IMR-90 (cell line): Measurements from ENCODE around the gene ZFP2. TPM values are rescaled to one million over a fixed set of nuclear protein-coding genes. Genes with fewer than 3 reads are reported as not detected.

ENCODE experiments used
- ATAC-seq: fragments of 200-7000 bp; cut with Tn5 transposase; 2 replicates; pipeline ENCODE4 v1.9.1; 2020; ENCODE audit warnings: low read depth, mild to moderate bottlenecking, moderate library complexity
- BruUV-seq: library from RNA; stranded (reverse); fragments of 400-500 nt; replicated peaks from 2 replicates; lab custom pipeline; 2021; lab: Mats Ljungman, UMichigan
- CTCF ChIA-PET: fragments of 300-600 bp; formaldehyde crosslinking; extraction: SDS; loops from one replicate; lab custom pipeline; 2021; ENCODE audit warnings: antibody characterized with exemption; lab: Yijun Ruan, JAX
- POLR2A ChIA-PET: fragments of 300-600 bp; sonication (Branson Sonifier 250); formaldehyde crosslinking; loops from one replicate; lab custom pipeline; 2022; ENCODE audit warnings: antibody characterized with exemption; ENCODE audit not compliant: unreplicated experiment; lab: Charles Lee
- DNase-seq: peaks from one replicate; pipeline ENCODE4 v3.0.0; 2013
- H2AFZ ChIP-seq: replicated peaks from 2 replicates; pipeline ENCODE3; 2013; ENCODE audit warnings: low read length, mild to moderate bottlenecking; ENCODE audit not compliant: poor library complexity
- H2AK5ac ChIP-seq: 2 replicates; pipeline ENCODE4 v1.6.1; 2013; ENCODE audit warnings: low read depth, low read length, inconsistent platforms
- H2AK9ac ChIP-seq: replicated peaks from 2 replicates; pipeline ENCODE3; 2013; ENCODE audit warnings: mild to moderate bottlenecking, low read depth, low read length, moderate library complexity; ENCODE audit not compliant: poor library complexity
- H2BK120ac ChIP-seq: 2 replicates; pipeline ENCODE4 v1.6.1; 2013; ENCODE audit warnings: low read depth, low read length, inconsistent platforms
- H2BK15ac ChIP-seq: 3 replicates; pipeline ENCODE4 v1.6.1; 2013; ENCODE audit warnings: low read depth, low read length, inconsistent platforms
- H2BK20ac ChIP-seq: 2 replicates; pipeline ENCODE4 v1.6.1; 2013; ENCODE audit warnings: low read depth, mild to moderate bottlenecking, inconsistent platforms, low read length, moderate library complexity
- H2BK5ac ChIP-seq: 2 replicates; pipeline ENCODE4 v1.6.1; 2013; ENCODE audit warnings: mild to moderate bottlenecking, low read depth, low read length, inconsistent platforms; ENCODE audit not compliant: poor library complexity, severe bottlenecking
- H3K14ac ChIP-seq: replicated peaks from 2 replicates; pipeline ENCODE4 v1.6.1; 2013; ENCODE audit warnings: low read depth, low read length, inconsistent platforms
- H3K18ac ChIP-seq: 2 replicates; pipeline ENCODE4 v1.6.1; 2013; ENCODE audit warnings: low read depth, low read length, control low read depth
- H3K23ac ChIP-seq: 2 replicates; pipeline ENCODE4 v1.6.1; 2013; ENCODE audit warnings: low read depth, low read length, inconsistent platforms
- H3K27ac ChIP-seq: 2 replicates; pipeline ENCODE4 v1.5.1; 2013; ENCODE audit warnings: mild to moderate bottlenecking, control low read depth, low read length; ENCODE audit not compliant: insufficient read depth
- H3K27me3 ChIP-seq: 2 replicates; pipeline ENCODE4 v1.6.1; 2013; ENCODE audit warnings: low read length; ENCODE audit not compliant: control insufficient read depth, insufficient read depth
- H3K36me3 ChIP-seq: 2 replicates; pipeline ENCODE4 v1.6.1; 2013; ENCODE audit warnings: low read length, mixed read lengths; ENCODE audit not compliant: control insufficient read depth, insufficient read depth
- H3K4ac ChIP-seq: 2 replicates; pipeline ENCODE4 v1.6.1; 2013; ENCODE audit warnings: low read depth, low read length, inconsistent platforms
- H3K4me1 ChIP-seq: 2 replicates; pipeline ENCODE4 v1.6.1; 2013; ENCODE audit warnings: low read length, mixed read lengths; ENCODE audit not compliant: control insufficient read depth, insufficient read depth
- H3K4me2 ChIP-seq: 2 replicates; pipeline ENCODE4 v1.6.1; 2013; ENCODE audit warnings: low read depth, mild to moderate bottlenecking, control low read depth, low read length, moderate library complexity
- H3K4me3 ChIP-seq: 2 replicates; pipeline ENCODE4 v1.5.1; 2013; ENCODE audit warnings: low read depth, mild to moderate bottlenecking, control low read depth, low read length, moderate library complexity; ENCODE audit not compliant: insufficient read depth
- H3K56ac ChIP-seq: 2 replicates; pipeline ENCODE4 v1.6.1; 2013; ENCODE audit warnings: low read length, inconsistent platforms; ENCODE audit not compliant: insufficient read depth; ENCODE audit errors: extremely low read depth
- H3K79me1 ChIP-seq, 2 experiments: 2 replicates each; pipeline ENCODE4 v1.6.1; 2013; ENCODE audit warnings: low read length in 2 of 2, inconsistent platforms in 1 of 2, low read depth in 1 of 2
- H3K9ac ChIP-seq: 2 replicates; pipeline ENCODE4 v1.6.1; 2013; ENCODE audit warnings: low read depth, low read length, control low read depth
- H3K9me1 ChIP-seq: 2 replicates; pipeline ENCODE4 v1.6.1; 2013; ENCODE audit warnings: low read length, inconsistent platforms; ENCODE audit not compliant: insufficient read depth
- H3K9me3 ChIP-seq: 2 replicates; pipeline ENCODE4 v1.6.1; 2013; ENCODE audit warnings: low read length; ENCODE audit not compliant: control insufficient read depth, insufficient read depth
- H4K20me1 ChIP-seq: 2 replicates; pipeline ENCODE4 v1.6.1; 2013; ENCODE audit warnings: low read length, inconsistent platforms; ENCODE audit not compliant: insufficient read depth
- H4K5ac ChIP-seq: 2 replicates; pipeline ENCODE4 v1.6.1; 2013; ENCODE audit warnings: mild to moderate bottlenecking, low read depth, low read length, control low read depth
- H4K8ac ChIP-seq, 2 experiments: 2 replicates each; pipeline ENCODE4 v1.6.1; 2013; ENCODE audit warnings: low read depth in 2 of 2, low read length in 2 of 2, control low read depth in 1 of 2, inconsistent platforms in 1 of 2
- H4K91ac ChIP-seq: 2 replicates; pipeline ENCODE4 v1.6.1; 2013; ENCODE audit warnings: low read depth, low read length, inconsistent platforms; ENCODE audit not compliant: insufficient read depth
- BHLHE40 ChIP-seq: fragments of 150-350 bp; IDR thresholded peaks from 2 replicates; pipeline ENCODE4 v1.6.1; 2016; ENCODE audit warnings: mild to moderate bottlenecking, low read depth, low read length
- CEBPB ChIP-seq: IDR thresholded peaks from 2 replicates; pipeline ENCODE4 v1.6.1; 2012; ENCODE audit warnings: low read depth, low read length, improper control_type of control experiment
- CHD1 ChIP-seq: IDR thresholded peaks from 2 replicates; pipeline ENCODE4 v1.6.1; 2012; ENCODE audit warnings: low read depth, low read length, improper control_type of control experiment
- MAFK ChIP-seq: IDR thresholded peaks from 2 replicates; pipeline ENCODE4 v1.6.1; 2012; ENCODE audit warnings: low read depth, low read length, improper control_type of control experiment
- NFE2L2 ChIP-seq: fragments of 150-350 bp; IDR thresholded peaks from 2 replicates; pipeline ENCODE4 v1.6.1; 2016; ENCODE audit warnings: low read depth, mild to moderate bottlenecking, low read length
- POLR2A ChIP-seq: IDR thresholded peaks from 2 replicates; pipeline ENCODE4 v1.6.1; 2012; ENCODE audit warnings: mild to moderate bottlenecking, low read depth, low read length
- RCOR1 ChIP-seq: IDR thresholded peaks from 2 replicates; pipeline ENCODE4 v1.6.1; 2012; ENCODE audit warnings: mild to moderate bottlenecking, low read length, improper control_type of control experiment; ENCODE audit not compliant: insufficient replicate concordance
- RFX5 ChIP-seq: IDR thresholded peaks from 2 replicates; pipeline ENCODE4 v1.8.0; 2012; ENCODE audit warnings: low read depth, mild to moderate bottlenecking, low read length, moderate library complexity
- SMC3 ChIP-seq: fragments of 150-350 bp; IDR thresholded peaks from 2 replicates; pipeline ENCODE4 v1.6.1; 2016; ENCODE audit warnings: low read depth, mild to moderate bottlenecking, antibody characterized with exemption, low read length, moderate library complexity
- WGBS, 2 experiments: methylation state at CpG; one replicate each; pipeline versions ENCODE4 v1.1.5 to v1.1.7; 2013; ENCODE audit warnings: missing lambda C conversion rate in 2 of 2; ENCODE audit not compliant: insufficient read length in 1 of 2; ENCODE audit errors: extremely low coverage in 2 of 2; 5-methylcytosine and 5-hydroxymethylcytosine counted together
- dilution Hi-C: fragments of 300-500 bp; cut with HindIII; formaldehyde crosslinking; loops from one replicate; pipeline ENCODE4 v1.14.3; 2018; ENCODE audit warnings: low sequenced_read_pairs; ENCODE audit not compliant: unreplicated experiment
- in situ Hi-C: fragments of 300-500 bp; cut with MboI; formaldehyde crosslinking; loops from 3 replicates; pipeline ENCODE4 v1.14.3; 2019; ENCODE audit warnings: low sequenced_read_pairs, inconsistent platforms, mixed read lengths
- intact Hi-C: fragments of 100-400 bp; cut with micrococcal nuclease; formaldehyde crosslinking; loops from 2 replicates; pipeline ENCODE4 v1.10.0; 2022
- polyA plus RNA-seq, 3 experiments: library from polyadenylated mRNA; depleted of rRNA; stranded (reverse); fragments of >200 nt; gene quantifications; 2 replicates each; pipeline ENCODE4 v1.2.3, GENCODE V29; 2012; ENCODE audit warnings: low replicate concordance in 1 of 3
- total RNA-seq: library from RNA; depleted of rRNA; stranded (reverse); fragments of >200 nt; gene quantifications from 2 replicates; pipeline ENCODE4 v1.2.3, GENCODE V29; 2012
- TF ChIP-seq, protein P1 (sequence below): fragments of 150-350 bp; IDR thresholded peaks from 2 replicates; pipeline ENCODE4 v1.6.1; 2017; ENCODE audit warnings: mild to moderate bottlenecking, antibody characterized with exemption, low read length, low read depth
- TF ChIP-seq, protein P2 (sequence below): fragments of 150-350 bp; IDR thresholded peaks from 2 replicates; pipeline ENCODE4 v1.6.1; 2016; ENCODE audit warnings: low read depth, mild to moderate bottlenecking, low read length, moderate library complexity, borderline replicate concordance

Gene ZFP2
- total and polyA plus RNA-seq, 2 of the 4 experiments (the other 2 are of a cell fraction), result 0.18 to 0.19 TPM

DNA sequence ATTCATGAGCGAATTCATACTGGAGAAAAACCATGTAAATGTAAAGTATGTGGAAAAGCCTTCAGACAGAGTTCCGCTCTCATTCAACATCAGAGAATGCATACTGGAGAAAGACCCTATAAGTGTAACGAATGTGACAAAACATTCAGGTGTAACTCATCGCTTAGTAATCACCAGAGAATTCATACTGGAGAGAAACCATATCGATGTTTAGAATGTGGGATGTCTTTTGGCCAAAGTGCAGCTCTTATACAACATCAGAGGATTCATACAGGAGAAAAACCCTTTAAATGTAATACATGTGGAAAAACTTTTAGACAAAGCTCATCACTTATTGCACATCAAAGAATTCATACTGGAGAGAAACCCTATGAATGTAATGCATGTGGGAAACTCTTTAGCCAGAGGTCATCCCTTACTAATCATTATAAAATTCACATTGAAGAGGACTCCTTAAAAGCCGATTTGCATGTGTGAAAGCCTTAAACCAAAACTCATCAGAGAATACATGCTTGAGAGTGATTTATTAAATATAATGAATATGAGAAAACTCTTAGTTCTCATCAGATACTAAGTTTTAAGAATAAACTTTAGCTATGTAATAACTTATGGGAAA is 11.8 kb upstream of the ZFP2 start:
- in situ Hi-C loops, result no loop called here
- CTCF ChIA-PET, result no interaction called here

More for the DNA sequence above, 11.8 kb upstream of the ZFP2 start:
- H2BK15ac ChIP-seq, result no peak overlapping the region
- POLR2A ChIA-PET, result interaction anchor here (0.7 kb wide), 1 partner anchor 9 kb away, joined by 3 read pairs; no protein-coding TSS in a partner anchor
- no peak overlapping the region for H3K14ac ChIP-seq
- no peak overlapping the region for H3K4ac ChIP-seq
- H3K36me3 ChIP-seq, result peaks cover 28% of the 10 kb centered on the region
- H3K4me3 ChIP-seq, result no peak overlapping the region
- H2AFZ ChIP-seq, result no peak overlapping the region
- no peak overlapping the region for H2BK20ac ChIP-seq
- no CpG with 5 or more reads among the region's 6 CpGs for WGBS, 2 experiments
- no peak overlapping the region for H2AK9ac ChIP-seq
- no peak overlapping the region for H4K91ac ChIP-seq
- ATAC-seq (no peak), DNase-seq (no peak)
- H3K79me1 ChIP-seq, result no peaks in the 10 kb centered on the region
- no TSS peak for BruUV-seq
- no peak overlapping the region for H3K56ac ChIP-seq
- no peak overlapping the region for H2BK120ac ChIP-seq
- no peak overlapping the region for H4K5ac ChIP-seq
- no peak overlapping the region for H3K27ac ChIP-seq
- H3K9ac ChIP-seq, result no peak overlapping the region
- H3K9me1 ChIP-seq, result no peaks in the 10 kb centered on the region
- H3K18ac ChIP-seq, result no peak overlapping the region
- no peak overlapping the region for H2BK5ac ChIP-seq
- dilution Hi-C loops, result no loop called here
- TF ChIP-seq RCOR1 (no peak), CHD1 (no peak), SMC3 (no peak), MAFK (no peak), CEBPB (no peak), BHLHE40 (no peak), POLR2A (no peak), NFE2L2 (no peak), RFX5 (no peak)
- TF ChIP-seq, protein P1, sequence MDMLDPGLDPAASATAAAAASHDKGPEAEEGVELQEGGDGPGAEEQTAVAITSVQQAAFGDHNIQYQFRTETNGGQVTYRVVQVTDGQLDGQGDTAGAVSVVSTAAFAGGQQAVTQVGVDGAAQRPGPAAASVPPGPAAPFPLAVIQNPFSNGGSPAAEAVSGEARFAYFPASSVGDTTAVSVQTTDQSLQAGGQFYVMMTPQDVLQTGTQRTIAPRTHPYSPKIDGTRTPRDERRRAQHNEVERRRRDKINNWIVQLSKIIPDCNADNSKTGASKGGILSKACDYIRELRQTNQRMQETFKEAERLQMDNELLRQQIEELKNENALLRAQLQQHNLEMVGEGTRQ, result no peak
- TF ChIP-seq, protein P2, sequence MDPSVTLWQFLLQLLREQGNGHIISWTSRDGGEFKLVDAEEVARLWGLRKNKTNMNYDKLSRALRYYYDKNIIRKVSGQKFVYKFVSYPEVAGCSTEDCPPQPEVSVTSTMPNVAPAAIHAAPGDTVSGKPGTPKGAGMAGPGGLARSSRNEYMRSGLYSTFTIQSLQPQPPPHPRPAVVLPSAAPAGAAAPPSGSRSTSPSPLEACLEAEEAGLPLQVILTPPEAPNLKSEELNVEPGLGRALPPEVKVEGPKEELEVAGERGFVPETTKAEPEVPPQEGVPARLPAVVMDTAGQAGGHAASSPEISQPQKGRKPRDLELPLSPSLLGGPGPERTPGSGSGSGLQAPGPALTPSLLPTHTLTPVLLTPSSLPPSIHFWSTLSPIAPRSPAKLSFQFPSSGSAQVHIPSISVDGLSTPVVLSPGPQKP, result no peak
- H2AK5ac ChIP-seq, result no peak overlapping the region
- intact Hi-C loops, result no loop called here
- no peaks in the 10 kb centered on the region for H4K20me1 ChIP-seq
- no peak overlapping the region for H3K23ac ChIP-seq
- H3K27me3 ChIP-seq, result no peaks in the 10 kb centered on the region
- H3K4me2 ChIP-seq, result no peak overlapping the region
- no peaks in the 10 kb centered on the region for H3K4me1 ChIP-seq
- H4K8ac ChIP-seq, result no peak overlapping the region
- peaks cover 55% of the 10 kb centered on the region for H3K9me3 ChIP-seq
